Ovary (tissue), 3 donors: ENCODE data around the gene C10orf62.

Experiments used
- EP300 ChIP-seq: sonication (generic); formaldehyde crosslinking; IDR thresholded peaks from one replicate; pipeline ENCODE4 v1.6.1; 2017; ENCODE audit warnings: antibody characterized with exemption
- POLR2A ChIP-seq: fragments of 450-650 bp; IDR thresholded peaks from one replicate; pipeline ENCODE4 v1.6.1; 2017; ENCODE audit warnings: antibody characterized with exemption, mild to moderate bottlenecking, moderate library complexity
- TF ChIP-seq, protein P1 (sequence below), 3 donors: fragments of 450-650 bp in 2 of 3; fragments of 200-600 bp in 1 of 3; IDR thresholded peaks; one replicate each; pipeline versions ENCODE4 v1.5.1 to v1.8.0; 2016 to 2022; ENCODE audit warnings: antibody characterized with exemption in 3 of 3, mild to moderate bottlenecking in 1 of 3
- donor health status: DM: no; HTN: no; CAD: no.

DNA sequence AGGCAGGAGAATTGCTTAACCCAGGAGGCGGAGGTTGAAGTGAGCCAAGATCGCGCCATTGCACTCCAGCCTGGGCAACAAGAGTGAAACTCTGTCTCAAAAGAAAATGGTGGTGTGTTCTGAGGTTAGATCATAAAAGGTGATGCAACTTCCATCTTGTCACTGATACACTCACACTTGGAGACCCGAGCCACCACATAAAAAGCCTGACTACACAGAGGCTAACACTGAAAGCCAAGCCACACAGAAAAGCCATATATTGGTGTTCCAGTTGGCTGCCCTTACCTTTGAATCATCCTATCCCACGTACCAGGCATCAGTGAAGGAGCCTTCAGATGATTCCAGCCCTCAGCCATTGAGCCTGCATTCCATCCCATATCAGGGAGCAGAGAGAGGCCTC is 39.8 kb downstream of the C10orf62 start:
- no peak for TF ChIP-seq POLR2A
- TF ChIP-seq, protein P1, sequence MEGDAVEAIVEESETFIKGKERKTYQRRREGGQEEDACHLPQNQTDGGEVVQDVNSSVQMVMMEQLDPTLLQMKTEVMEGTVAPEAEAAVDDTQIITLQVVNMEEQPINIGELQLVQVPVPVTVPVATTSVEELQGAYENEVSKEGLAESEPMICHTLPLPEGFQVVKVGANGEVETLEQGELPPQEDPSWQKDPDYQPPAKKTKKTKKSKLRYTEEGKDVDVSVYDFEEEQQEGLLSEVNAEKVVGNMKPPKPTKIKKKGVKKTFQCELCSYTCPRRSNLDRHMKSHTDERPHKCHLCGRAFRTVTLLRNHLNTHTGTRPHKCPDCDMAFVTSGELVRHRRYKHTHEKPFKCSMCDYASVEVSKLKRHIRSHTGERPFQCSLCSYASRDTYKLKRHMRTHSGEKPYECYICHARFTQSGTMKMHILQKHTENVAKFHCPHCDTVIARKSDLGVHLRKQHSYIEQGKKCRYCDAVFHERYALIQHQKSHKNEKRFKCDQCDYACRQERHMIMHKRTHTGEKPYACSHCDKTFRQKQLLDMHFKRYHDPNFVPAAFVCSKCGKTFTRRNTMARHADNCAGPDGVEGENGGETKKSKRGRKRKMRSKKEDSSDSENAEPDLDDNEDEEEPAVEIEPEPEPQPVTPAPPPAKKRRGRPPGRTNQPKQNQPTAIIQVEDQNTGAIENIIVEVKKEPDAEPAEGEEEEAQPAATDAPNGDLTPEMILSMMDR (IDR thresholded peaks at IDR 0.05), result no peak
- TF ChIP-seq EP300, result no peak
